GM12878 (cell line): ENCODE data around the gene HOXA2. TPM values are rescaled to one million over a fixed set of nuclear protein-coding genes. Genes with fewer than 3 reads are reported as not detected.

Experiments
- BACH1 ChIP-seq: fragments of 450-650 bp; IDR thresholded peaks from 2 replicates; pipeline ENCODE4 v1.6.1; 2017; ENCODE audit warnings: mild to moderate bottlenecking, borderline replicate concordance
- BMI1 ChIP-seq: fragments of 450-650 bp; IDR thresholded peaks from 2 replicates; pipeline ENCODE4 v1.6.1; 2016; ENCODE audit warnings: mild to moderate bottlenecking, moderate library complexity, borderline replicate concordance
- DPF2 ChIP-seq: fragments of 450-650 bp; IDR thresholded peaks from 2 replicates; pipeline ENCODE4 v1.6.1; 2017; ENCODE audit warnings: mild to moderate bottlenecking
- ETV6 ChIP-seq, 2 experiments: fragments of 450-650 bp in 1 of 2; IDR thresholded peaks in 1 of 2; conservative IDR thresholded peaks in 1 of 2; 2 replicates each; pipeline ENCODE4 v1.6.1; 2014; ENCODE audit warnings: antibody characterized with exemption in 1 of 2, borderline replicate concordance in 1 of 2, low read depth in 1 of 2, mild to moderate bottlenecking in 1 of 2, moderate library complexity in 1 of 2
- HCFC1 ChIP-seq: fragments of 150-350 bp; IDR thresholded peaks from 2 replicates; pipeline ENCODE4 v1.6.1; 2014; ENCODE audit warnings: low read length
- IKZF1 ChIP-seq: fragments of 450-650 bp; conservative IDR thresholded peaks from 2 replicates; pipeline ENCODE4 v1.6.1; 2017; ENCODE audit warnings: antibody characterized with exemption, mild to moderate bottlenecking
- IRF4 ChIP-seq: IDR thresholded peaks from 2 replicates; pipeline ENCODE4 v1.6.1; 2011; ENCODE audit warnings: low read depth, low read length
- MLLT1 ChIP-seq: fragments of 450-650 bp; IDR thresholded peaks from 2 replicates; pipeline ENCODE4 v1.6.1; 2016; ENCODE audit warnings: mild to moderate bottlenecking
- MYC ChIP-seq: IDR thresholded peaks from 2 replicates; pipeline ENCODE4 v1.6.1; 2011; ENCODE audit warnings: mild to moderate bottlenecking, low read length, moderate library complexity, inconsistent platforms; ENCODE audit not compliant: insufficient read depth, insufficient replicate concordance, insufficient read length, severe bottlenecking
- NFIC ChIP-seq: IDR thresholded peaks from 2 replicates; pipeline ENCODE4 v1.6.1; 2012; ENCODE audit warnings: low read depth, mild to moderate bottlenecking, inconsistent platforms, low read length, moderate library complexity
- PKNOX1 ChIP-seq: fragments of 450-650 bp; IDR thresholded peaks from 2 replicates; pipeline ENCODE4 v1.6.1; 2016; ENCODE audit warnings: mild to moderate bottlenecking
- RB1 ChIP-seq: fragments of 450-650 bp; formaldehyde crosslinking; IDR thresholded peaks from 2 replicates; pipeline ENCODE4 v1.6.1; 2017; ENCODE audit warnings: mild to moderate bottlenecking, borderline replicate concordance
- RELB ChIP-seq: fragments of 450-650 bp; IDR thresholded peaks from 2 replicates; pipeline ENCODE4 v1.6.1; 2017; ENCODE audit warnings: low read depth, mild to moderate bottlenecking, moderate library complexity
- SIX5 ChIP-seq: IDR thresholded peaks from 2 replicates; pipeline ENCODE4 v1.6.1; 2011; ENCODE audit warnings: mild to moderate bottlenecking, low read depth, low read length, moderate library complexity; ENCODE audit not compliant: severe bottlenecking
- SREBF2 ChIP-seq: IDR thresholded peaks from 2 replicates; pipeline ENCODE4 v1.6.1; 2012; ENCODE audit warnings: mild to moderate bottlenecking, low read length
- SUPT20H ChIP-seq: IDR thresholded peaks from 2 replicates; pipeline ENCODE4 v1.6.1; 2011; ENCODE audit warnings: low read depth, mild to moderate bottlenecking, low read length, moderate library complexity, borderline replicate concordance; ENCODE audit not compliant: control insufficient read depth
- USF2 ChIP-seq: IDR thresholded peaks from 2 replicates; pipeline ENCODE4 v1.6.1; 2011; ENCODE audit warnings: low read depth, low read length, improper control_type of control experiment, borderline replicate concordance
- ZBTB11 ChIP-seq: fragments of 450-650 bp; formaldehyde crosslinking; IDR thresholded peaks from 2 replicates; pipeline ENCODE4 v1.5.0; 2022; ENCODE audit warnings: mild to moderate bottlenecking, missing genetic modification characterization
- ZNF207 ChIP-seq: fragments of 450-650 bp; IDR thresholded peaks from 2 replicates; pipeline ENCODE4 v1.6.1; 2014; ENCODE audit warnings: antibody characterized with exemption, mild to moderate bottlenecking, borderline replicate concordance
- ZNF24 ChIP-seq: fragments of 450-650 bp; IDR thresholded peaks from 2 replicates; pipeline ENCODE4 v1.6.1; 2017; ENCODE audit warnings: antibody characterized with exemption, mild to moderate bottlenecking
- ZNF622 ChIP-seq: fragments of 450-650 bp; IDR thresholded peaks from 2 replicates; pipeline ENCODE4 v1.6.1; 2017; ENCODE audit warnings: mild to moderate bottlenecking, inconsistent platforms
- polyA plus RNA-seq, 11 experiments: library from polyadenylated mRNA; depleted of rRNA in 4 of 11; unstranded in 6 of 11; stranded (reverse) in 5 of 11; fragments of >200 nt; fragmentation: Nextera tagmentation in 4 of 11; fragmentation: Illumina TruSeq in 1 of 11; extraction: Ambion mirVana in 4 of 11; extraction: Trizol in 1 of 11; gene quantifications; 1 replicate in 1 of 11; 2 replicates in 10 of 11; pipeline versions ENCODE4 v1.2.1 to v1.2.3, GENCODE V29; 2011 to 2016; ENCODE audit warnings: inconsistent platforms in 2 of 11, missing spikeins in 2 of 11, low read depth in 1 of 11
- total RNA-seq, 4 experiments: library from RNA; depleted of rRNA in 3 of 4; stranded (reverse); fragments of >200 nt in 3 of 4; fragmentation: Illumina TruSeq in 1 of 4; extraction: Trizol in 1 of 4; gene quantifications; 2 replicates each; pipeline versions ENCODE4 v1.2.1 to v1.2.3, GENCODE V29; 2013 to 2021

The HOXA2 gene
- total and polyA plus RNA-seq, 10 of the 15 experiments (the other 5 are each of a cell fraction or from before 2014, with no cell fraction given) = not detected

- TF ChIP-seq ZBTB11 (CRISPR knock-in tag) (no peak), ZNF207 (no peak), IRF4 (no peak), ETV6 (conservative IDR thresholded peaks at IDR 0.05 in 1 of 2, IDR thresholded peaks at IDR 0.05 in 1 of 2; ENCODE audit: borderline replicate concordance in 1 of 2, low read depth in 1 of 2) (no peak), SUPT20H (no peak), RB1 (peak; percentile 48; the same call in 1 of the 2 replicates), RELB (no peak), USF2 (peak; percentile 85), PKNOX1 (peak; percentile 67; the same call in 1 of the 2 replicates), SIX5 (no peak), MLLT1 (no peak), BACH1 (no peak), SREBF2 (no peak), IKZF1 (no peak; the same call in 1 of the 2 replicates), MYC (no peak), BMI1 (no peak), ZNF24 (no peak), ZNF622 (no peak), DPF2 (no peak; the same call in 1 of the 2 replicates), HCFC1 (no peak), NFIC (no peak)
Measured at GRCh38 chr7:27095897-27096767, 6.4 kb downstream of the HOXA2 start, which contains the start of gene HOXA1 (continued).
